GM20000 (cell line): ENCODE results near the gene UBL4A.

ENCODE experiments used
- DNase-seq: peaks from one replicate; pipeline ENCODE4 v3.0.0; 2012; ENCODE audit warnings: low spot score
- CTCF ChIP-seq: IDR thresholded peaks from 2 replicates; pipeline ENCODE4 v1.5.1; 2012; ENCODE audit warnings: mild to moderate bottlenecking, control low read depth; ENCODE audit errors: extremely low read depth, missing control alignments

UBL4A gene

GRCh38 chrX:154441564-154441963 lies 44.9 kb downstream of the UBL4A start:
- no peak for TF ChIP-seq CTCF
- DNase-seq, result no peak

- TF ChIP-seq CTCF, result no peak
- no peak for DNase-seq
Measured at GRCh38 chrX:154440623-154441357, 45.6 kb downstream of the UBL4A start.

- TF ChIP-seq CTCF, result no peak
Measured at GRCh38 chrX:154439841-154440240, 46.6 kb downstream of the UBL4A start.

GRCh38 chrX:154437971-154438893 lies 48.2 kb downstream of the UBL4A start:
- no peak for DNase-seq
- no peak for TF ChIP-seq CTCF

More at GRCh38 chrX:154439841-154440240, 46.6 kb downstream of the UBL4A start:
- no peak for DNase-seq

- peak; percentile 78 for DNase-seq
- TF ChIP-seq CTCF, result no peak
Measured at GRCh38 chrX:154436983-154437752, 49.2 kb downstream of the UBL4A start, which contains the start of gene GDI1. Gene GDI1, plus strand, starts transcription at chrX:154437154. Its CDS starts 101 bp downstream, at chrX:154437255.

- DNase-seq, result peak; percentile 90
- TF ChIP-seq CTCF, result no peak
Measured at GRCh38 chrX:154436374-154436982, 49.9 kb downstream of the UBL4A start.
